IMR-90 (cell line): ENCODE measurements around the gene NEO1. TPM values are rescaled to one million over a fixed set of nuclear protein-coding genes. Genes with fewer than 3 reads are reported as not detected.
A peak's percentile ranks its signal among the peaks of the same experiment; 100 is the strongest.

Experiments
- ATAC-seq: fragments of 200-7000 bp; cut with Tn5 transposase; 2 replicates; pipeline ENCODE4 v1.9.1; 2020; ENCODE audit warnings: low read depth, mild to moderate bottlenecking, moderate library complexity
- BruUV-seq: library from RNA; stranded (reverse); fragments of 400-500 nt; replicated peaks from 2 replicates; lab custom pipeline; 2021; lab: Mats Ljungman, UMichigan
- CTCF ChIA-PET: fragments of 300-600 bp; formaldehyde crosslinking; extraction: SDS; loops from one replicate; lab custom pipeline; 2021; ENCODE audit warnings: antibody characterized with exemption; lab: Yijun Ruan, JAX
- POLR2A ChIA-PET: fragments of 300-600 bp; sonication (Branson Sonifier 250); formaldehyde crosslinking; loops from one replicate; lab custom pipeline; 2022; ENCODE audit warnings: antibody characterized with exemption; ENCODE audit not compliant: unreplicated experiment; lab: Charles Lee
- DNase-seq: peaks from one replicate; pipeline ENCODE4 v3.0.0; 2013
- H2AFZ ChIP-seq: replicated peaks from 2 replicates; pipeline ENCODE3; 2013; ENCODE audit warnings: low read length, mild to moderate bottlenecking; ENCODE audit not compliant: poor library complexity
- H2AK5ac ChIP-seq: 2 replicates; pipeline ENCODE4 v1.6.1; 2013; ENCODE audit warnings: low read depth, low read length, inconsistent platforms
- H2AK9ac ChIP-seq: replicated peaks from 2 replicates; pipeline ENCODE3; 2013; ENCODE audit warnings: mild to moderate bottlenecking, low read depth, low read length, moderate library complexity; ENCODE audit not compliant: poor library complexity
- H2BK120ac ChIP-seq: 2 replicates; pipeline ENCODE4 v1.6.1; 2013; ENCODE audit warnings: low read depth, low read length, inconsistent platforms
- H2BK15ac ChIP-seq: 3 replicates; pipeline ENCODE4 v1.6.1; 2013; ENCODE audit warnings: low read depth, low read length, inconsistent platforms
- H2BK20ac ChIP-seq: 2 replicates; pipeline ENCODE4 v1.6.1; 2013; ENCODE audit warnings: low read depth, mild to moderate bottlenecking, inconsistent platforms, low read length, moderate library complexity
- H2BK5ac ChIP-seq: 2 replicates; pipeline ENCODE4 v1.6.1; 2013; ENCODE audit warnings: mild to moderate bottlenecking, low read depth, low read length, inconsistent platforms; ENCODE audit not compliant: poor library complexity, severe bottlenecking
- H3K14ac ChIP-seq: replicated peaks from 2 replicates; pipeline ENCODE4 v1.6.1; 2013; ENCODE audit warnings: low read depth, low read length, inconsistent platforms
- H3K18ac ChIP-seq: 2 replicates; pipeline ENCODE4 v1.6.1; 2013; ENCODE audit warnings: low read depth, low read length, control low read depth
- H3K23ac ChIP-seq: 2 replicates; pipeline ENCODE4 v1.6.1; 2013; ENCODE audit warnings: low read depth, low read length, inconsistent platforms
- H3K27ac ChIP-seq: 2 replicates; pipeline ENCODE4 v1.5.1; 2013; ENCODE audit warnings: mild to moderate bottlenecking, control low read depth, low read length; ENCODE audit not compliant: insufficient read depth
- H3K27me3 ChIP-seq: 2 replicates; pipeline ENCODE4 v1.6.1; 2013; ENCODE audit warnings: low read length; ENCODE audit not compliant: control insufficient read depth, insufficient read depth
- H3K36me3 ChIP-seq: 2 replicates; pipeline ENCODE4 v1.6.1; 2013; ENCODE audit warnings: low read length, mixed read lengths; ENCODE audit not compliant: control insufficient read depth, insufficient read depth
- H3K4ac ChIP-seq: 2 replicates; pipeline ENCODE4 v1.6.1; 2013; ENCODE audit warnings: low read depth, low read length, inconsistent platforms
- H3K4me1 ChIP-seq: 2 replicates; pipeline ENCODE4 v1.6.1; 2013; ENCODE audit warnings: low read length, mixed read lengths; ENCODE audit not compliant: control insufficient read depth, insufficient read depth
- H3K4me2 ChIP-seq: 2 replicates; pipeline ENCODE4 v1.6.1; 2013; ENCODE audit warnings: low read depth, mild to moderate bottlenecking, control low read depth, low read length, moderate library complexity
- H3K4me3 ChIP-seq: 2 replicates; pipeline ENCODE4 v1.5.1; 2013; ENCODE audit warnings: low read depth, mild to moderate bottlenecking, control low read depth, low read length, moderate library complexity; ENCODE audit not compliant: insufficient read depth
- H3K56ac ChIP-seq: 2 replicates; pipeline ENCODE4 v1.6.1; 2013; ENCODE audit warnings: low read length, inconsistent platforms; ENCODE audit not compliant: insufficient read depth; ENCODE audit errors: extremely low read depth
- H3K79me1 ChIP-seq, 2 experiments: 2 replicates each; pipeline ENCODE4 v1.6.1; 2013; ENCODE audit warnings: low read length in 2 of 2, inconsistent platforms in 1 of 2, low read depth in 1 of 2
- H3K9ac ChIP-seq: 2 replicates; pipeline ENCODE4 v1.6.1; 2013; ENCODE audit warnings: low read depth, low read length, control low read depth
- H3K9me1 ChIP-seq: 2 replicates; pipeline ENCODE4 v1.6.1; 2013; ENCODE audit warnings: low read length, inconsistent platforms; ENCODE audit not compliant: insufficient read depth
- H3K9me3 ChIP-seq: 2 replicates; pipeline ENCODE4 v1.6.1; 2013; ENCODE audit warnings: low read length; ENCODE audit not compliant: control insufficient read depth, insufficient read depth
- H4K20me1 ChIP-seq: 2 replicates; pipeline ENCODE4 v1.6.1; 2013; ENCODE audit warnings: low read length, inconsistent platforms; ENCODE audit not compliant: insufficient read depth
- H4K5ac ChIP-seq: 2 replicates; pipeline ENCODE4 v1.6.1; 2013; ENCODE audit warnings: mild to moderate bottlenecking, low read depth, low read length, control low read depth
- H4K8ac ChIP-seq, 2 experiments: 2 replicates each; pipeline ENCODE4 v1.6.1; 2013; ENCODE audit warnings: low read depth in 2 of 2, low read length in 2 of 2, control low read depth in 1 of 2, inconsistent platforms in 1 of 2
- H4K91ac ChIP-seq: 2 replicates; pipeline ENCODE4 v1.6.1; 2013; ENCODE audit warnings: low read depth, low read length, inconsistent platforms; ENCODE audit not compliant: insufficient read depth
- BHLHE40 ChIP-seq: fragments of 150-350 bp; IDR thresholded peaks from 2 replicates; pipeline ENCODE4 v1.6.1; 2016; ENCODE audit warnings: mild to moderate bottlenecking, low read depth, low read length
- CEBPB ChIP-seq: IDR thresholded peaks from 2 replicates; pipeline ENCODE4 v1.6.1; 2012; ENCODE audit warnings: low read depth, low read length, improper control_type of control experiment
- FOS ChIP-seq: fragments of 150-350 bp; IDR thresholded peaks from 2 replicates; pipeline ENCODE4 v1.6.1; 2016; ENCODE audit warnings: low read depth, low read length
- MAFK ChIP-seq: IDR thresholded peaks from 2 replicates; pipeline ENCODE4 v1.6.1; 2012; ENCODE audit warnings: low read depth, low read length, improper control_type of control experiment
- MAZ ChIP-seq: IDR thresholded peaks from 2 replicates; pipeline ENCODE4 v1.6.1; 2012; ENCODE audit warnings: low read depth, mild to moderate bottlenecking, low read length, improper control_type of control experiment, moderate library complexity, borderline replicate concordance
- MXI1 ChIP-seq: IDR thresholded peaks from 2 replicates; pipeline ENCODE4 v1.6.1; 2012; ENCODE audit warnings: low read depth, mild to moderate bottlenecking, low read length, moderate library complexity, borderline replicate concordance
- NFE2L2 ChIP-seq: fragments of 150-350 bp; IDR thresholded peaks from 2 replicates; pipeline ENCODE4 v1.6.1; 2016; ENCODE audit warnings: low read depth, mild to moderate bottlenecking, low read length
- POLR2A ChIP-seq: IDR thresholded peaks from 2 replicates; pipeline ENCODE4 v1.6.1; 2012; ENCODE audit warnings: mild to moderate bottlenecking, low read depth, low read length
- RAD21 ChIP-seq: IDR thresholded peaks from 2 replicates; pipeline ENCODE4 v1.6.1; 2012; ENCODE audit warnings: low read length, improper control_type of control experiment
- RFX5 ChIP-seq: IDR thresholded peaks from 2 replicates; pipeline ENCODE4 v1.8.0; 2012; ENCODE audit warnings: low read depth, mild to moderate bottlenecking, low read length, moderate library complexity
- SMC3 ChIP-seq: fragments of 150-350 bp; IDR thresholded peaks from 2 replicates; pipeline ENCODE4 v1.6.1; 2016; ENCODE audit warnings: low read depth, mild to moderate bottlenecking, antibody characterized with exemption, low read length, moderate library complexity
- WGBS, 2 experiments: methylation state at CpG; one replicate each; pipeline versions ENCODE4 v1.1.5 to v1.1.7; 2013; ENCODE audit warnings: missing lambda C conversion rate in 2 of 2; ENCODE audit not compliant: insufficient read length in 1 of 2; ENCODE audit errors: extremely low coverage in 2 of 2; 5-methylcytosine and 5-hydroxymethylcytosine counted together
- dilution Hi-C: fragments of 300-500 bp; cut with HindIII; formaldehyde crosslinking; loops from one replicate; pipeline ENCODE4 v1.14.3; 2018; ENCODE audit warnings: low sequenced_read_pairs; ENCODE audit not compliant: unreplicated experiment
- in situ Hi-C: fragments of 300-500 bp; cut with MboI; formaldehyde crosslinking; loops from 3 replicates; pipeline ENCODE4 v1.14.3; 2019; ENCODE audit warnings: low sequenced_read_pairs, inconsistent platforms, mixed read lengths
- intact Hi-C: fragments of 100-400 bp; cut with micrococcal nuclease; formaldehyde crosslinking; loops from 2 replicates; pipeline ENCODE4 v1.10.0; 2022
- polyA plus RNA-seq, 3 experiments: library from polyadenylated mRNA; depleted of rRNA; stranded (reverse); fragments of >200 nt; gene quantifications; 2 replicates each; pipeline ENCODE4 v1.2.3, GENCODE V29; 2012; ENCODE audit warnings: low replicate concordance in 1 of 3
- total RNA-seq: library from RNA; depleted of rRNA; stranded (reverse); fragments of >200 nt; gene quantifications from 2 replicates; pipeline ENCODE4 v1.2.3, GENCODE V29; 2012
- TF ChIP-seq, protein P1 (sequence below): conservative IDR thresholded peaks from 2 replicates; pipeline ENCODE4 v1.5.1; 2012; ENCODE audit warnings: mild to moderate bottlenecking, low read depth, low read length, improper control_type of control experiment
- TF ChIP-seq, protein P2 (sequence below): fragments of 150-350 bp; IDR thresholded peaks from 2 replicates; pipeline ENCODE4 v1.6.1; 2017; ENCODE audit warnings: mild to moderate bottlenecking, antibody characterized with exemption, low read length, low read depth
- TF ChIP-seq, protein P3 (sequence below): fragments of 150-350 bp; IDR thresholded peaks from 2 replicates; pipeline ENCODE4 v1.6.1; 2016; ENCODE audit warnings: low read depth, mild to moderate bottlenecking, low read length, moderate library complexity, borderline replicate concordance

NEO1 gene
- total and polyA plus RNA-seq, 2 of the 4 experiments (the other 2 are of a cell fraction), result 16.3 to 18.5 TPM

DNA sequence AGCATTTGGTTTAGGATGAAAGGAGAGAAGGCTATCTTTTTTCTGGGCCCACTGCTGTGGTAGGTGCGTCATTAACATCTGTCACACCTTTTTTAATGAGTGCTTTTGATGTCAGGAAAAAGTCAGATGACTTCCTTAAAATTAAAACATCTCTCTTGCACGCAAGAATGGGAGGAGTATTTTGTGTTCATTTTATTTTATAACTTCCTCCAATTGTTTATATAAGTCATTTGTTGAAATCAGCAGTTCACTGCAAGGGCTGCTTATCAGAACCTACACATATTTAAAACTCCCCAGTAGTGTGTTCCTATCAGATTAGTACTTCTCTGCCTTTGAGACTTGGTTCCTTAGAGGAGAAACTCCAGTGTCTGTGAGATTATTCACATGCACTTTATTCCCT is 143.8 kb downstream of the NEO1 start:
- Histone ChIP-seq H4K8ac (no peak overlapping the region), H4K91ac (no peak overlapping the region), H3K56ac (no peak overlapping the region), H3K9me1 (no peaks in the 10 kb centered on the region; the same call in 1 of the 2 replicates), H3K27ac (no peak overlapping the region; the same call in 1 of the 2 replicates), H2AK5ac (no peak overlapping the region), H3K23ac (no peak overlapping the region), H2BK5ac (no peak overlapping the region), H3K79me1 (no peaks in the 10 kb centered on the region), H2BK20ac (no peak overlapping the region), H2AK9ac (no peak overlapping the region), H3K4ac (no peak overlapping the region), H2AFZ (no peak overlapping the region), H3K9me3 (no peaks in the 10 kb centered on the region), H2BK120ac (no peak overlapping the region), H3K4me2 (peak overlapping the region; percentile 59; the same call in 1 of the 2 replicates), H3K27me3 (no peaks in the 10 kb centered on the region), H3K36me3 (0 out of 2 replicates have a peak, but pooled peaks cover 2% of the 10 kb centered on the region), H2BK15ac (no peak overlapping the region), H3K4me3 (no peak overlapping the region), H3K18ac (peak overlapping the region; percentile 41; the same call in 1 of the 2 replicates), H4K20me1 (no peaks in the 10 kb centered on the region), H3K9ac (no peak overlapping the region), H3K4me1 (peaks cover 2% of the 10 kb centered on the region; the same call in 1 of the 2 replicates), H4K5ac (no peak overlapping the region), H3K14ac (no peak overlapping the region)
- ChIA-PET CTCF (no interaction called here), POLR2A (no interaction called here)
- intact Hi-C loops (no loop called here), in situ Hi-C loops (no loop called here), dilution Hi-C loops (no loop called here)
- WGBS, 2 experiments, result no CpG with 5 or more reads among the region's 2 CpGs
- peak; percentile 31 for DNase-seq
- peak; percentile 73 for ATAC-seq
- TF ChIP-seq CEBPB, result no peak
- no peak for TF ChIP-seq MAZ
- no peak for TF ChIP-seq FOS
- TF ChIP-seq BHLHE40, result no peak
- TF ChIP-seq, protein P1, sequence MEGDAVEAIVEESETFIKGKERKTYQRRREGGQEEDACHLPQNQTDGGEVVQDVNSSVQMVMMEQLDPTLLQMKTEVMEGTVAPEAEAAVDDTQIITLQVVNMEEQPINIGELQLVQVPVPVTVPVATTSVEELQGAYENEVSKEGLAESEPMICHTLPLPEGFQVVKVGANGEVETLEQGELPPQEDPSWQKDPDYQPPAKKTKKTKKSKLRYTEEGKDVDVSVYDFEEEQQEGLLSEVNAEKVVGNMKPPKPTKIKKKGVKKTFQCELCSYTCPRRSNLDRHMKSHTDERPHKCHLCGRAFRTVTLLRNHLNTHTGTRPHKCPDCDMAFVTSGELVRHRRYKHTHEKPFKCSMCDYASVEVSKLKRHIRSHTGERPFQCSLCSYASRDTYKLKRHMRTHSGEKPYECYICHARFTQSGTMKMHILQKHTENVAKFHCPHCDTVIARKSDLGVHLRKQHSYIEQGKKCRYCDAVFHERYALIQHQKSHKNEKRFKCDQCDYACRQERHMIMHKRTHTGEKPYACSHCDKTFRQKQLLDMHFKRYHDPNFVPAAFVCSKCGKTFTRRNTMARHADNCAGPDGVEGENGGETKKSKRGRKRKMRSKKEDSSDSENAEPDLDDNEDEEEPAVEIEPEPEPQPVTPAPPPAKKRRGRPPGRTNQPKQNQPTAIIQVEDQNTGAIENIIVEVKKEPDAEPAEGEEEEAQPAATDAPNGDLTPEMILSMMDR, result no peak
- no peak for TF ChIP-seq POLR2A
- no peak for TF ChIP-seq NFE2L2
- TF ChIP-seq, protein P2, sequence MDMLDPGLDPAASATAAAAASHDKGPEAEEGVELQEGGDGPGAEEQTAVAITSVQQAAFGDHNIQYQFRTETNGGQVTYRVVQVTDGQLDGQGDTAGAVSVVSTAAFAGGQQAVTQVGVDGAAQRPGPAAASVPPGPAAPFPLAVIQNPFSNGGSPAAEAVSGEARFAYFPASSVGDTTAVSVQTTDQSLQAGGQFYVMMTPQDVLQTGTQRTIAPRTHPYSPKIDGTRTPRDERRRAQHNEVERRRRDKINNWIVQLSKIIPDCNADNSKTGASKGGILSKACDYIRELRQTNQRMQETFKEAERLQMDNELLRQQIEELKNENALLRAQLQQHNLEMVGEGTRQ, result no peak
- TF ChIP-seq RAD21, result no peak
- no peak for TF ChIP-seq MXI1
- TF ChIP-seq MAFK, result no peak
- TF ChIP-seq RFX5, result no peak
- TF ChIP-seq, protein P3, sequence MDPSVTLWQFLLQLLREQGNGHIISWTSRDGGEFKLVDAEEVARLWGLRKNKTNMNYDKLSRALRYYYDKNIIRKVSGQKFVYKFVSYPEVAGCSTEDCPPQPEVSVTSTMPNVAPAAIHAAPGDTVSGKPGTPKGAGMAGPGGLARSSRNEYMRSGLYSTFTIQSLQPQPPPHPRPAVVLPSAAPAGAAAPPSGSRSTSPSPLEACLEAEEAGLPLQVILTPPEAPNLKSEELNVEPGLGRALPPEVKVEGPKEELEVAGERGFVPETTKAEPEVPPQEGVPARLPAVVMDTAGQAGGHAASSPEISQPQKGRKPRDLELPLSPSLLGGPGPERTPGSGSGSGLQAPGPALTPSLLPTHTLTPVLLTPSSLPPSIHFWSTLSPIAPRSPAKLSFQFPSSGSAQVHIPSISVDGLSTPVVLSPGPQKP, result no peak
- TF ChIP-seq SMC3, result no peak
- BruUV-seq, result no TSS peak
